Subcutaneous abdominal adipose tissue (tissue), 5 donors: ENCODE results near the gene PARD3B.

Source experiments
- H3K27ac ChIP-seq: one replicate; pipeline ENCODE4 v1.7.0; 2013; ENCODE audit warnings: low read depth, mild to moderate bottlenecking, inconsistent platforms, low read length, moderate library complexity
- H3K27me3 ChIP-seq, 5 donors: one replicate each; pipeline ENCODE4 v1.7.0; 2013; ENCODE audit warnings: low read length in 5 of 5, inconsistent platforms in 1 of 5; ENCODE audit not compliant: control insufficient read depth in 5 of 5, insufficient read depth in 4 of 5
- H3K36me3 ChIP-seq, 5 donors: one replicate each; pipeline ENCODE4 v1.7.0; 2013; ENCODE audit warnings: low read length in 5 of 5; ENCODE audit not compliant: control insufficient read depth in 5 of 5, insufficient read depth in 5 of 5
- H3K4me1 ChIP-seq, 5 donors: one replicate each; pipeline ENCODE4 v1.7.0; 2013; ENCODE audit warnings: low read length in 5 of 5, mild to moderate bottlenecking in 3 of 5, moderate library complexity in 1 of 5; ENCODE audit not compliant: control insufficient read depth in 5 of 5, insufficient read depth in 5 of 5
- H3K4me3 ChIP-seq, 5 donors: one replicate each; pipeline ENCODE4 v1.7.0; 2013; ENCODE audit warnings: low read length in 5 of 5, low read depth in 1 of 5
- H3K9ac ChIP-seq, 5 donors: one replicate each; pipeline ENCODE4 v1.7.0; 2013; ENCODE audit warnings: low read length in 5 of 5, mild to moderate bottlenecking in 4 of 5, moderate library complexity in 3 of 5
- H3K9me3 ChIP-seq, 5 donors: one replicate each; pipeline ENCODE4 v1.7.0; 2013; ENCODE audit warnings: low read length in 5 of 5; ENCODE audit not compliant: control insufficient read depth in 5 of 5
- donor health status: healthy.
- donor health status: healthy.
- donor health status: healthy.
- donor health status: healthy.
- donor health status: healthy.

Gene PARD3B

GRCh38 chr2:204776781-204777559 is 231.7 kb downstream of the PARD3B start:
- no peak overlapping the region for H3K27ac ChIP-seq
- H3K4me3 ChIP-seq, result no peak overlapping the region
- no peaks in the 10 kb centered on the region for H3K9me3 ChIP-seq
- peaks cover 0 to 23% (median 14%) of the 10 kb centered on the region in 5 donors for H3K4me1 ChIP-seq
- H3K36me3 ChIP-seq, result no peaks in the 10 kb centered on the region
- H3K27me3 ChIP-seq, result no peaks in the 10 kb centered on the region
- H3K9ac ChIP-seq, result no peak overlapping the region

- peaks cover 0 to 23% (median 14%) of the 10 kb centered on the region in 5 donors for H3K4me1 ChIP-seq
- H3K27me3 ChIP-seq, result no peaks in the 10 kb centered on the region
- H3K4me3 ChIP-seq, result no peak overlapping the region
- H3K36me3 ChIP-seq, result no peaks in the 10 kb centered on the region
- H3K9me3 ChIP-seq, result no peaks in the 10 kb centered on the region
- H3K9ac ChIP-seq, result no peak overlapping the region
- no peak overlapping the region for H3K27ac ChIP-seq
Measured at GRCh38 chr2:204779771-204780170, 234.5 kb downstream of the PARD3B start.

- no peaks in the 10 kb centered on the region for H3K36me3 ChIP-seq
- no peaks in the 10 kb centered on the region for H3K27me3 ChIP-seq
- H3K4me1 ChIP-seq, result peaks cover 0 to 4% (median 3%) of the 10 kb centered on the region in 5 donors
- H3K9me3 ChIP-seq, result no peaks in the 10 kb centered on the region
- H3K9ac ChIP-seq, result no peak overlapping the region
- H3K27ac ChIP-seq, result no peak overlapping the region
- no peak overlapping the region for H3K4me3 ChIP-seq
Measured at GRCh38 chr2:204781941-204782340, 236.7 kb downstream of the PARD3B start.

GRCh38 chr2:204790076-204790475 is 244.8 kb downstream of the PARD3B start:
- Histone ChIP-seq H3K4me3 (no peak overlapping the region), H3K9me3 (no peaks in the 10 kb centered on the region), H3K4me1 (no peaks in the 10 kb centered on the region), H3K36me3 (no peaks in the 10 kb centered on the region), H3K27me3 (no peaks in the 10 kb centered on the region), H3K9ac (no peak overlapping the region), H3K27ac (no peak overlapping the region)

- H3K9ac ChIP-seq, result no peak overlapping the region
- H3K4me3 ChIP-seq, result no peak overlapping the region
- no peaks in the 10 kb centered on the region for H3K9me3 ChIP-seq
- H3K27ac ChIP-seq, result no peak overlapping the region
- no peaks in the 10 kb centered on the region for H3K36me3 ChIP-seq
- H3K27me3 ChIP-seq, result no peaks in the 10 kb centered on the region
- H3K4me1 ChIP-seq, result no peaks in the 10 kb centered on the region
Measured at GRCh38 chr2:204791230-204791629, 246.0 kb downstream of the PARD3B start.

- no peak overlapping the region for H3K27ac ChIP-seq
- H3K27me3 ChIP-seq, result no peaks in the 10 kb centered on the region
- no peaks in the 10 kb centered on the region for H3K4me1 ChIP-seq
- H3K4me3 ChIP-seq, result no peak overlapping the region
- H3K9me3 ChIP-seq, result no peaks in the 10 kb centered on the region
- no peaks in the 10 kb centered on the region for H3K36me3 ChIP-seq
- no peak overlapping the region for H3K9ac ChIP-seq
Measured at GRCh38 chr2:204794624-204795023, 249.3 kb downstream of the PARD3B start.

- Histone ChIP-seq H3K36me3 (no peaks in the 10 kb centered on the region), H3K27ac (no peak overlapping the region), H3K4me1 (no peaks in the 10 kb centered on the region), H3K9me3 (no peaks in the 10 kb centered on the region), H3K9ac (no peak overlapping the region), H3K4me3 (no peak overlapping the region), H3K27me3 (no peaks in the 10 kb centered on the region)
Measured at GRCh38 chr2:204795156-204795555, 249.9 kb downstream of the PARD3B start.

- Histone ChIP-seq H3K9me3 (no peaks in the 10 kb centered on the region), H3K4me1 (no peaks in the 10 kb centered on the region), H3K27me3 (no peaks in the 10 kb centered on the region), H3K36me3 (no peaks in the 10 kb centered on the region), H3K9ac (no peak overlapping the region), H3K27ac (no peak overlapping the region), H3K4me3 (no peak overlapping the region)
Measured at GRCh38 chr2:204796581-204796980, 251.3 kb downstream of the PARD3B start.

GRCh38 chr2:204799791-204800190 is 254.5 kb downstream of the PARD3B start:
- Histone ChIP-seq H3K4me3 (no peak overlapping the region), H3K9me3 (no peaks in the 10 kb centered on the region), H3K9ac (no peak overlapping the region), H3K27me3 (no peaks in the 10 kb centered on the region), H3K4me1 (no peaks in the 10 kb centered on the region), H3K36me3 (no peaks in the 10 kb centered on the region), H3K27ac (no peak overlapping the region)

GRCh38 chr2:204808494-204808893 is 263.2 kb downstream of the PARD3B start:
- peaks cover 4 to 19% (median 7%) of the 10 kb centered on the region in 5 donors for H3K9me3 ChIP-seq
- no peaks in the 10 kb centered on the region for H3K4me1 ChIP-seq
- no peak overlapping the region for H3K4me3 ChIP-seq
- no peaks in the 10 kb centered on the region for H3K36me3 ChIP-seq
- no peak overlapping the region for H3K27ac ChIP-seq
- no peak overlapping the region for H3K9ac ChIP-seq
- no peaks in the 10 kb centered on the region for H3K27me3 ChIP-seq
